Body of pancreas (tissue), 4 donors: ENCODE results near the gene KCNMB2. TPM values are rescaled to one million over a fixed set of nuclear protein-coding genes. Genes with fewer than 3 reads are reported as not detected.

Experiments
- ATAC-seq: fragments of 150-250 bp; one replicate; pipeline ENCODE4 v1.9.1; 2016
- DNase-seq, 4 donors: peaks; one replicate each; pipeline ENCODE4 v3.0.0-alpha.2; 2019
- H3K27ac ChIP-seq, 4 donors: fragments of 200-600 bp; sonication (generic); 1 replicate in 3 of 4; 2 replicates in 1 of 4; pipeline versions ENCODE4 v1.5.1 to v1.6.1; 2016 to 2019; ENCODE audit warnings: mild to moderate bottlenecking in 1 of 4, mixed read lengths in 1 of 4, moderate library complexity in 1 of 4
- H3K27me3 ChIP-seq, 2 donors: fragments of 200-600 bp; sonication (generic); one replicate each; pipeline ENCODE4 v1.6.0; 2016; ENCODE audit warnings: mild to moderate bottlenecking in 1 of 2
- H3K36me3 ChIP-seq, 2 donors: fragments of 200-600 bp; sonication (generic); replicated peaks in 1 of 2; 2 replicates each; pipeline ENCODE4 v1.5.1; 2016; ENCODE audit warnings: low read depth in 2 of 2; ENCODE audit not compliant: insufficient read depth in 1 of 2
- H3K4me1 ChIP-seq: fragments of 200-600 bp; sonication (generic); one replicate; pipeline ENCODE4 v1.6.0; 2016
- H3K4me3 ChIP-seq, 2 donors: fragments of 200-600 bp; sonication (generic); 1 replicate in 1 of 2; 2 replicates in 1 of 2; pipeline ENCODE4 v1.5.1; 2016 to 2019
- H3K9me3 ChIP-seq, 3 donors: fragments of 200-600 bp; sonication (generic); 1 replicate in 2 of 3; 2 replicates in 1 of 3; pipeline ENCODE4 v1.5.1; 2016
- POLR2A ChIP-seq, 3 donors: fragments of 450-650 bp; IDR thresholded peaks; one replicate each; pipeline ENCODE4 v1.6.1; 2016; ENCODE audit warnings: antibody characterized with exemption in 3 of 3, mild to moderate bottlenecking in 2 of 3
- WGBS, 2 donors: methylation state at CpG; one replicate each; pipeline ENCODE4 v1.1.5; 2017; 5-methylcytosine and 5-hydroxymethylcytosine counted together
- intact Hi-C: fragments of 100-400 bp; cut with DNase I; formaldehyde crosslinking; loops from one replicate; pipeline ENCODE4 v1.15.1; 2023
- total RNA-seq, 2 donors: library from RNA; depleted of rRNA; stranded (reverse); fragments of >200 nt; gene quantifications; one replicate each; pipeline ENCODE4 v1.1.0, GENCODE V29; 2016
- TF ChIP-seq, protein P1 (sequence below), 7 experiments: fragments of 450-650 bp in 4 of 7; fragments of 200-600 bp in 3 of 7; sonication (generic) in 3 of 7; IDR thresholded peaks; one replicate each; pipeline ENCODE4 v1.5.1; 2016 to 2019; ENCODE audit warnings: antibody characterized with exemption in 7 of 7

KCNMB2 gene
- total RNA-seq, 2 donors from 2014 or later = 2.3 TPM; not detected in 1

DNA sequence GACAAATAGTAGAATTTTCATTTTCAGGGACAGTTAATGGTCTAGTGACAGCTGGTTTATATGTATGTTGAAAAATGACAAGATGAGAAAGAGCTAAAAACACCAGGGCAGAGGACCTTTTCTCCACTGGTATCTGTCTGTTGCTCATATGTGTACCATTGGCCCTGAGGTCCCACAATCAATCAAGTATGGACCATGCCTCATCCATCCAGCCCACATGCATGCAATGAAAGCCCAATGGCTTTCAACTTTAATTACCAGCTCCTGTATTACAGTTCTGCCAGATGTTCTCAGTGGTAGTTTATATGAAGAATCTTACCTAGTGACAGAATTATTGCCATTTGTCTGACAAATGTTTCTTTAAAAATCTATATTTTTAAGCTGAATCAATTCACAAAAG is 301.3 kb downstream of the KCNMB2 start:
- intact Hi-C loops = no loop called here
- DNase-seq (no peak), ATAC-seq (no peak)
- Histone ChIP-seq H3K27ac (no peak overlapping the region), H3K36me3 (no peaks in the 10 kb centered on the region), H3K4me1 (no peaks in the 10 kb centered on the region), H3K27me3 (no peaks in the 10 kb centered on the region), H3K4me3 (no peak overlapping the region), H3K9me3 (no peaks in the 10 kb centered on the region)
- no peak for TF ChIP-seq POLR2A (IDR thresholded peaks at IDR 0.05)
- TF ChIP-seq, protein P1, sequence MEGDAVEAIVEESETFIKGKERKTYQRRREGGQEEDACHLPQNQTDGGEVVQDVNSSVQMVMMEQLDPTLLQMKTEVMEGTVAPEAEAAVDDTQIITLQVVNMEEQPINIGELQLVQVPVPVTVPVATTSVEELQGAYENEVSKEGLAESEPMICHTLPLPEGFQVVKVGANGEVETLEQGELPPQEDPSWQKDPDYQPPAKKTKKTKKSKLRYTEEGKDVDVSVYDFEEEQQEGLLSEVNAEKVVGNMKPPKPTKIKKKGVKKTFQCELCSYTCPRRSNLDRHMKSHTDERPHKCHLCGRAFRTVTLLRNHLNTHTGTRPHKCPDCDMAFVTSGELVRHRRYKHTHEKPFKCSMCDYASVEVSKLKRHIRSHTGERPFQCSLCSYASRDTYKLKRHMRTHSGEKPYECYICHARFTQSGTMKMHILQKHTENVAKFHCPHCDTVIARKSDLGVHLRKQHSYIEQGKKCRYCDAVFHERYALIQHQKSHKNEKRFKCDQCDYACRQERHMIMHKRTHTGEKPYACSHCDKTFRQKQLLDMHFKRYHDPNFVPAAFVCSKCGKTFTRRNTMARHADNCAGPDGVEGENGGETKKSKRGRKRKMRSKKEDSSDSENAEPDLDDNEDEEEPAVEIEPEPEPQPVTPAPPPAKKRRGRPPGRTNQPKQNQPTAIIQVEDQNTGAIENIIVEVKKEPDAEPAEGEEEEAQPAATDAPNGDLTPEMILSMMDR (IDR thresholded peaks at IDR 0.05) = no peak

DNA sequence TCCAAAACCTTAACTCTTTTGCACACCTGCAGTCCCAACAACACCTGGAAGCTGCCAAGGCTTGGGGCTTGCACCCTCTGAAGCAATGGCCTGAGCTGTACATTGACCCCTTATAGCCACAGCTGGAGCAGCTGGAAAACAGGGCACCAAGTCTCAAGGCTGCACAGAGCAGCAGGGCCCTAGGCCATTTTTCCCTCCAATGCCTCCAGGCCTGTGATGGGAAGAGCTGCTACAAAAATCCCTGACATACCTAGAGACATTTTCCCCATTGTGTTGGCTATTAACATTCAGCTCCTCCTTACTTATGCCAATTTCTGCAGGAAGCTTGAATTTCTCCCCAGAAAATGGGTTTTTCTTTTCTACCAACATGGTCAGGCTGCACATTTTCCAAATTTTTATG is 304.4 kb downstream of the KCNMB2 start:
- ATAC-seq (no peak), DNase-seq (no peak)
- Histone ChIP-seq H3K36me3 (no peaks in the 10 kb centered on the region), H3K27me3 (no peaks in the 10 kb centered on the region), H3K4me3 (no peak overlapping the region), H3K27ac (no peak overlapping the region), H3K9me3 (no peaks in the 10 kb centered on the region), H3K4me1 (no peaks in the 10 kb centered on the region)
- no peak for TF ChIP-seq POLR2A (IDR thresholded peaks at IDR 0.05)
- TF ChIP-seq, protein P1 (IDR thresholded peaks at IDR 0.05) = no peak
- intact Hi-C loops = no loop called here

DNA sequence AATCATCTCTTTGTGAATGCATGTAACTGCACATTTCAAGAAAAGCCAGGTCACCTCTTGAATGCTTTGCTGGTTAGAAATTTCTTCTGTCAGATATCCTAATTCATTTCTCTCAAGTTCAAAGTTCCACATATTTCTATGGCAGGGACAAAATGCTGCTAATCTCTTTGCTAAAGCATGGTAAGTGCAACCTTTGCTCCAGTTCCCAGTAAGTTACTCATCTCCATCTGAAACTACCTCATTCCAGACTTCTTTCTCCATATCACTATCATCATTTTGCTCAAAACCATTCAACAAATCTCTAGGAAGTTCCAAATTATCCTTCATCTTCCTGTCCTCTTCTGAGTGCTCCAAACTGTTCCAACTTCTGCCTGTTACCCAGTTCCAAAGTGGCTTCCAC is 304.8 kb downstream of the KCNMB2 start:
- H3K27me3 ChIP-seq = no peaks in the 10 kb centered on the region
- TF ChIP-seq POLR2A (IDR thresholded peaks at IDR 0.05) = no peak
- TF ChIP-seq, protein P1 (IDR thresholded peaks at IDR 0.05) = no peak
- no peak overlapping the region for H3K27ac ChIP-seq
- no peaks in the 10 kb centered on the region for H3K4me1 ChIP-seq
- H3K36me3 ChIP-seq = no peaks in the 10 kb centered on the region
- intact Hi-C loops = no loop called here
- H3K9me3 ChIP-seq = no peaks in the 10 kb centered on the region
- ATAC-seq (no peak), DNase-seq (no peak)
- H3K4me3 ChIP-seq = no peak overlapping the region

DNA sequence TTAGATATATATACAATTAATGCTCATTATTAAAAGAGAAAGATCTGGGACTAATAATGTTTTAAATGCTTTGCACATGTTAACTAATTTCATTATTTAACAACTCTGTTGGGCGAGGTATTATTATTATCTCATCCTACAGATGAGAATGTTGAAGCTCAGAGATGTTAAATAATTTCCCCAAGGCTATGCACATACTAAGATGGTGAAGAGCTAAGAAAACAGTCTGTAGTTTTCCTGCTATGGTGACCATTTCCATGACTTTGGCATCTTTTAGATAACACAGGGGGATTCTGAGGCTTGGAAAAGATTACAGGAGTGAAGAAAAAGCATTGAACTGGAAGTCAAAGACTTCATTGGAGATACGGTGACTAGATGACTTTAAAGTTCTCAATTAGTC is 308.7 kb downstream of the KCNMB2 start:
- WGBS, 2 donors = 68 to 79% methylated on average over 2 of the region's 2 CpGs
- H3K4me1 ChIP-seq = no peaks in the 10 kb centered on the region
- no peak overlapping the region for H3K4me3 ChIP-seq
- TF ChIP-seq POLR2A (IDR thresholded peaks at IDR 0.05) = no peak
- TF ChIP-seq, protein P1 (IDR thresholded peaks at IDR 0.05) = no peak
- no peaks in the 10 kb centered on the region for H3K9me3 ChIP-seq
- no peak for DNase-seq
- no peak overlapping the region for H3K27ac ChIP-seq
- no peaks in the 10 kb centered on the region for H3K36me3 ChIP-seq
- intact Hi-C loops = no loop called here
- no peaks in the 10 kb centered on the region for H3K27me3 ChIP-seq
- ATAC-seq = no peak

GRCh38 chr3:178845420-178846118 is 309.3 kb downstream of the KCNMB2 start:
- Histone ChIP-seq H3K9me3 (no peaks in the 10 kb centered on the region), H3K36me3 (no peaks in the 10 kb centered on the region), H3K27me3 (no peaks in the 10 kb centered on the region), H3K4me3 (no peak overlapping the region), H3K4me1 (no peaks in the 10 kb centered on the region), H3K27ac (no peak overlapping the region)
- WGBS, 2 donors = 58 to 61% methylated on average over 3 of the region's 3 CpGs
- TF ChIP-seq, protein P1 (IDR thresholded peaks at IDR 0.05) = no peak
- TF ChIP-seq POLR2A (IDR thresholded peaks at IDR 0.05) = no peak
- ATAC-seq = no peak
- no peak for DNase-seq
- intact Hi-C loops = no loop called here
